Astrocyte of the cerebellum (primary cell): ENCODE measurements around the gene IQSEC2.

Experiments used
- DNase-seq: peaks from one replicate; pipeline ENCODE4 v3.0.0-alpha.2; 2011; ENCODE audit warnings: low read depth
- H3K4me3 ChIP-seq: 2 replicates; pipeline ENCODE4 v1.5.1; 2011; ENCODE audit warnings: mild to moderate bottlenecking, low read depth, low read length, moderate library complexity
- CTCF ChIP-seq: IDR thresholded peaks from 2 replicates; pipeline ENCODE4 v1.5.1; 2012; ENCODE audit warnings: low read length, low read depth, moderate library complexity, mild to moderate bottlenecking; ENCODE audit errors: missing control alignments
- in situ Hi-C: cut with HindIII; loops from 2 replicates; pipeline ENCODE4 v1.10.0; 2017; ENCODE audit warnings: low sequenced_read_pairs

The IQSEC2 gene

GRCh38 chrX:53316111-53316859 is 34.9 kb upstream of the IQSEC2 start:
- in situ Hi-C loops, result no loop called here
- no peak for DNase-seq
- no peak for TF ChIP-seq CTCF
- no peak overlapping the region for H3K4me3 ChIP-seq

GRCh38 chrX:53313728-53314105 is 32.3 kb upstream of the IQSEC2 start:
- DNase-seq, result no peak
- in situ Hi-C loops, result no loop called here
- H3K4me3 ChIP-seq, result no peak overlapping the region
- no peak for TF ChIP-seq CTCF

- no peak overlapping the region for H3K4me3 ChIP-seq
- in situ Hi-C loops, result no loop called here
- peak; percentile 82 for TF ChIP-seq CTCF
- peak; percentile 23 for DNase-seq
Observed at GRCh38 chrX:53312946-53313727, 31.8 kb upstream of the IQSEC2 start.

- H3K4me3 ChIP-seq, result no peak overlapping the region
- no peak for TF ChIP-seq CTCF
- no peak for DNase-seq
- in situ Hi-C loops, result no loop called here
Observed at GRCh38 chrX:53309837-53310236, 28.5 kb upstream of the IQSEC2 start.

GRCh38 chrX:53308836-53309235 is 27.5 kb upstream of the IQSEC2 start:
- in situ Hi-C loops, result no loop called here
- TF ChIP-seq CTCF, result no peak
- DNase-seq, result no peak
- H3K4me3 ChIP-seq, result no peak overlapping the region

- in situ Hi-C loops, result no loop called here
- H3K4me3 ChIP-seq, result no peak overlapping the region
- no peak for DNase-seq
- TF ChIP-seq CTCF, result no peak
Observed at GRCh38 chrX:53305996-53306937, 24.9 kb upstream of the IQSEC2 start.
